Erythroblast (primary cell): Measurements from ENCODE around the gene CNBD2.

Experiments used
- GATA1 ChIP-seq: IDR thresholded peaks from 2 replicates; pipeline ENCODE4 v1.6.1; 2011; ENCODE audit warnings: low read depth, mild to moderate bottlenecking, control low read depth, low read length, moderate library complexity
- POLR2A ChIP-seq: IDR thresholded peaks from 2 replicates; pipeline ENCODE4 v1.6.1; 2011; ENCODE audit warnings: mild to moderate bottlenecking, low read length

GRCh38 chr20:36028106-36028808 lies 59.9 kb downstream of the CNBD2 start:
- TF ChIP-seq POLR2A (no peak), GATA1 (no peak)
